ENCODE measurements around the gene S100A7.

DNA sequence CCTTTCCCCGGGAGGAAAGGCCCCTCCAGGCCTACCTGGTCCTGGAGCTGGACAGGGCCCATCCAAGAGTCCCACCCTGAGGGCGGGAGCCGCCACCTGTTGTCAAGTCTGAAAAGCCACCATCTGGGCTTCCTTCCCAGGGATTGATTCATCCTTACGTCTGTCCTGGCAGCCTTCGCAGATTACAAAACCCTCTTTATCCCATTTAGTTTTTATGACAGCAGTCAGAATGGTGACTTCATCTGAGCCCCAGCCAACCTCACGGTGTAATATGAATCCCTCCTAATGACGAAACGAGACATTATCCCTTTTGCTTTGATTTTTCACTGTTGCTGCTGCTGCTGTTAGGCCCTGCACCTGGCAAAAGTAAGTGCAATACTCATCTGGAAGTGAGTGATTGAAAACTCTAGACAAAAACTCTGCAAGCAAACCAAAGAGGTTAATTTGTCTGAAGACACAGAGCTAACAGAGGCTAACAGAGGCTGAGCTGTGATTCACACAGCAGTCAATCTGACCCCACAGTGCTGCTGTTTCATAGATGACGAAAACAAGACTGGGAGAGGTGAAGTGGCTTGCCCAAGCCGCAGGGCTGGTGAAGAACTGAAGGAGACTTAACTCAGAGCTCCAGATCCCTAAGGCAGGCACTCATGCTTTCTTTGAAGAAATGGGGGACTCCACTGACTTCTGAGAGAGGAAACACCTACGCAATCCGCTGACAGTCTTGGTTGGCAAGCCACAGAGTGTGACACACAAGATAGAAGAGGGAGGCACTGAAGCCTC is 30.0 kb upstream of the S100A7 start:
- TF ChIP-seq GATA2 (IDR thresholded peaks at IDR 0.05; ENCODE audit: low read depth, low read length) (no peak), GATA3 (IDR thresholded peaks at IDR 0.05; ENCODE audit: low read depth, low read length) (no peak)
